HG03354 (cell line): ENCODE data around the gene GAA.

Experiments
- ATAC-seq: cut with Tn5 transposase; IDR thresholded peaks from one replicate; pipeline ENCODE4 v1.9.1; 2021; ENCODE audit warnings: mild to moderate bottlenecking; ENCODE audit not compliant: unreplicated experiment, poor library complexity, severe bottlenecking

GAA gene

GRCh38 chr17:80101011-80101945, at the start of gene GAA:
Gene GAA (plus strand): TSS chr17:80101581. CDS start chr17:80104587, 3,006 bp downstream.
- peak; percentile 76 for ATAC-seq

- no peak for ATAC-seq
These were observed 49.7 kb upstream of the GAA start for GRCh38 chr17:80051681-80052080.

GRCh38 chr17:80053102-80053501, 48.3 kb upstream of the GAA start:
- ATAC-seq, result no peak

GRCh38 chr17:80055597-80055996, 45.8 kb upstream of the GAA start:
- ATAC-seq, result no peak

- ATAC-seq, result no peak
These were observed 42.9 kb upstream of the GAA start for GRCh38 chr17:80058311-80058955.

GRCh38 chr17:80060644-80061043, 40.7 kb upstream of the GAA start:
- ATAC-seq, result no peak

GRCh38 chr17:80061421-80061820, 40.0 kb upstream of the GAA start:
- ATAC-seq, result no peak

- no peak for ATAC-seq
These were observed 37.4 kb upstream of the GAA start for GRCh38 chr17:80063830-80064585.

GRCh38 chr17:80064696-80065095, 36.7 kb upstream of the GAA start:
- no peak for ATAC-seq

GRCh38 chr17:80065478-80066170, 35.8 kb upstream of the GAA start:
- ATAC-seq, result no peak

- ATAC-seq, result no peak
These were observed 33.9 kb upstream of the GAA start for GRCh38 chr17:80067393-80067986.

GRCh38 chr17:80068301-80069222, 32.8 kb upstream of the GAA start:
- no peak for ATAC-seq

- no peak for ATAC-seq
These were observed 30.8 kb upstream of the GAA start for GRCh38 chr17:80070375-80071115.

- no peak for ATAC-seq
These were observed 30.1 kb upstream of the GAA start for GRCh38 chr17:80071116-80071841.

- no peak for ATAC-seq
These were observed 29.0 kb upstream of the GAA start for GRCh38 chr17:80072410-80072809.

GRCh38 chr17:80080081-80080480, 21.3 kb upstream of the GAA start:
- no peak for ATAC-seq

GRCh38 chr17:80081596-80081995, 19.8 kb upstream of the GAA start:
- ATAC-seq, result no peak
